ENCODE measurements around the gene TRDN.

DNA sequence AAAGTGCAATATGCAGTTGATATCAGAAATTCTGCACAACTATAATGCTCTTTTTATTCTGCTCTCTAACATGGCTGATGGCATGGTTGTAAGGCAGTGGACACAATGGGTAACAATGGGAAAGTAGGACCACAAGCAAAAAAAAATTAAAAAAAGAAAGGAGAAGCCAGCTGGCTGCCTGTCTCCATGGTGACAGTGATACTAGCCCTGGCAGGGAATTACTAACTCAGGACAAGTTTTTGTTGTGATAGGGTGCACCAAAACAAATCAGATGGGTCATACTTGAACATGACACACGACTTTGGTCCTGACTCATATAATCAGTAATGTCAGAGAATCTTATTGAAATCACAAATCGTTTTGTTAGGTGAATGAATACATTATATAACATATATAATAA is 169.4 kb downstream of the TRDN start:
- TF ChIP-seq, protein P1, sequence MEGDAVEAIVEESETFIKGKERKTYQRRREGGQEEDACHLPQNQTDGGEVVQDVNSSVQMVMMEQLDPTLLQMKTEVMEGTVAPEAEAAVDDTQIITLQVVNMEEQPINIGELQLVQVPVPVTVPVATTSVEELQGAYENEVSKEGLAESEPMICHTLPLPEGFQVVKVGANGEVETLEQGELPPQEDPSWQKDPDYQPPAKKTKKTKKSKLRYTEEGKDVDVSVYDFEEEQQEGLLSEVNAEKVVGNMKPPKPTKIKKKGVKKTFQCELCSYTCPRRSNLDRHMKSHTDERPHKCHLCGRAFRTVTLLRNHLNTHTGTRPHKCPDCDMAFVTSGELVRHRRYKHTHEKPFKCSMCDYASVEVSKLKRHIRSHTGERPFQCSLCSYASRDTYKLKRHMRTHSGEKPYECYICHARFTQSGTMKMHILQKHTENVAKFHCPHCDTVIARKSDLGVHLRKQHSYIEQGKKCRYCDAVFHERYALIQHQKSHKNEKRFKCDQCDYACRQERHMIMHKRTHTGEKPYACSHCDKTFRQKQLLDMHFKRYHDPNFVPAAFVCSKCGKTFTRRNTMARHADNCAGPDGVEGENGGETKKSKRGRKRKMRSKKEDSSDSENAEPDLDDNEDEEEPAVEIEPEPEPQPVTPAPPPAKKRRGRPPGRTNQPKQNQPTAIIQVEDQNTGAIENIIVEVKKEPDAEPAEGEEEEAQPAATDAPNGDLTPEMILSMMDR (IDR thresholded peaks at IDR 0.05), result no peak
- TF ChIP-seq POLR2A (IDR thresholded peaks at IDR 0.05), result no peak
